CD4-positive, alpha-beta T cell treated with Interleukin-4 for 4 hours (primary cell): ENCODE results near the gene GYS1.
A peak's percentile ranks its signal among the peaks of the same experiment; 100 is the strongest.

Experiments
- DNase-seq: peaks from one replicate; pipeline ENCODE4 v3.0.0-alpha.2; 2020

GYS1 gene

GRCh38 chr19:48963371-48964204 lies 29.5 kb downstream of the GYS1 start:
- DNase-seq: peak; percentile 53

GRCh38 chr19:48962849-48963165 lies 30.3 kb downstream of the GYS1 start:
- DNase-seq: no peak

GRCh38 chr19:48962029-48962848 lies 30.9 kb downstream of the GYS1 start:
- peak; percentile 44 for DNase-seq

- DNase-seq: no peak
These were observed 31.5 kb downstream of the GYS1 start for GRCh38 chr19:48961673-48962028.

GRCh38 chr19:48961051-48961649 lies 32.0 kb downstream of the GYS1 start:
- DNase-seq: no peak

- no peak for DNase-seq
These were observed 33.5 kb downstream of the GYS1 start for GRCh38 chr19:48959341-48960239.

- no peak for DNase-seq
These were observed 35.1 kb downstream of the GYS1 start for GRCh38 chr19:48958006-48958405.

GRCh38 chr19:48955308-48955958 lies 37.7 kb downstream of the GYS1 start:
- no peak for DNase-seq

GRCh38 chr19:48954595-48955307 lies 38.4 kb downstream of the GYS1 start, which contains the start of gene BAX:
Gene BAX, plus strand, starts transcription at chr19:48954875. Its CDS starts 54 bp downstream, at chr19:48954929.
- peak; percentile 86 for DNase-seq

- DNase-seq: no peak
These were observed 39.0 kb downstream of the GYS1 start for GRCh38 chr19:48953990-48954594.

- DNase-seq: no peak
These were observed 40.0 kb downstream of the GYS1 start for GRCh38 chr19:48953141-48953540.

- DNase-seq: no peak
These were observed 42.1 kb downstream of the GYS1 start for GRCh38 chr19:48950830-48951519.

- DNase-seq: no peak
These were observed 43.0 kb downstream of the GYS1 start for GRCh38 chr19:48950159-48950558.

- DNase-seq: no peak
These were observed 45.9 kb downstream of the GYS1 start for GRCh38 chr19:48947258-48947542.

- no peak for DNase-seq
These were observed 46.4 kb downstream of the GYS1 start for GRCh38 chr19:48946463-48947257.

GRCh38 chr19:48945817-48946216 lies 47.3 kb downstream of the GYS1 start:
- DNase-seq: no peak

GRCh38 chr19:48945415-48945814 lies 47.7 kb downstream of the GYS1 start:
- DNase-seq: no peak

GRCh38 chr19:48943081-48943480 lies 50.0 kb downstream of the GYS1 start:
- DNase-seq: no peak

- no peak for DNase-seq
These were observed 52.2 kb downstream of the GYS1 start for GRCh38 chr19:48940902-48941301.

- no peak for DNase-seq
These were observed 54.9 kb downstream of the GYS1 start for GRCh38 chr19:48938256-48938655.
